GM23338 (cell line): ENCODE results near the gene DVL2. TPM values are rescaled to one million over a fixed set of nuclear protein-coding genes. Genes with fewer than 3 reads are reported as not detected.

ENCODE experiments used
- ATAC-seq: fragments of 200-7000 bp; cut with Tn5 transposase; 3 replicates; pipeline ENCODE4 v1.9.1; 2020
- DNase-seq: peaks from one replicate; pipeline ENCODE4 v3.0.0-alpha.2; 2015; ENCODE audit warnings: low spot score
- H2AFZ ChIP-seq: fragments of 200-600 bp; sonication (generic); 2 replicates; pipeline ENCODE4 v1.8.0; 2016; ENCODE audit warnings: antibody characterized with exemption, mild to moderate bottlenecking, moderate library complexity
- H3F3A ChIP-seq: fragments of 200-600 bp; sonication (generic); replicated peaks from 2 replicates; pipeline ENCODE4 v1.8.0; 2017; ENCODE audit warnings: antibody characterized with exemption, mixed run types, low read depth
- H3K27ac ChIP-seq: fragments of 200-600 bp; sonication (generic); 2 replicates; pipeline ENCODE4 v1.6.1; 2016; ENCODE audit warnings: low read depth
- H3K27me3 ChIP-seq: fragments of 200-600 bp; sonication (generic); 2 replicates; pipeline ENCODE4 v1.8.0; 2016; ENCODE audit warnings: mild to moderate bottlenecking, mixed run types, moderate library complexity; ENCODE audit not compliant: insufficient read depth
- H3K36me3 ChIP-seq: fragments of 200-600 bp; sonication (generic); 2 replicates; pipeline ENCODE4 v1.8.0; 2016; ENCODE audit warnings: mild to moderate bottlenecking; ENCODE audit not compliant: insufficient read depth
- H3K4me1 ChIP-seq: fragments of 200-600 bp; sonication (generic); 2 replicates; pipeline ENCODE4 v1.8.0; 2016; ENCODE audit warnings: mild to moderate bottlenecking, moderate library complexity; ENCODE audit not compliant: insufficient read depth
- H3K4me2 ChIP-seq: fragments of 200-600 bp; sonication (generic); 2 replicates; pipeline ENCODE4 v1.7.1; 2017; ENCODE audit warnings: mixed run types
- H3K4me3 ChIP-seq: fragments of 200-600 bp; sonication (generic); 2 replicates; pipeline ENCODE4 v1.6.1; 2016; ENCODE audit warnings: mixed run types
- H3K79me2 ChIP-seq: fragments of 200-600 bp; sonication (generic); replicated peaks from 2 replicates; pipeline ENCODE4 v1.8.0; 2017; ENCODE audit warnings: mild to moderate bottlenecking; ENCODE audit not compliant: insufficient read depth
- H3K9me2 ChIP-seq: fragments of 200-600 bp; sonication (generic); 2 replicates; pipeline ENCODE4 v1.8.0; 2017; ENCODE audit not compliant: insufficient read depth
- H4K20me1 ChIP-seq: fragments of 200-600 bp; sonication (generic); replicated peaks from 2 replicates; pipeline ENCODE4 v1.8.0; 2017; ENCODE audit warnings: mild to moderate bottlenecking; ENCODE audit not compliant: insufficient read depth
- H3K27ac Mint-ChIP-seq: 2 replicates; pipeline ENCODE4 v1.8.0; 2020; ENCODE audit warnings: inconsistent platforms, mild to moderate bottlenecking, moderate library complexity, mixed read lengths
- H3K27me3 Mint-ChIP-seq: 3 replicates; pipeline ENCODE4 v1.8.0; 2022; ENCODE audit warnings: low read depth, mild to moderate bottlenecking, moderate library complexity, mixed read lengths, inconsistent platforms; ENCODE audit not compliant: insufficient read depth, poor library complexity
- H3K36me3 Mint-ChIP-seq: 3 replicates; pipeline ENCODE4 v1.8.0; 2021; ENCODE audit warnings: low read depth, mild to moderate bottlenecking, inconsistent platforms, moderate library complexity, mixed read lengths
- H3K4me1 Mint-ChIP-seq: 3 replicates; pipeline ENCODE4 v1.8.0; 2020; ENCODE audit warnings: mild to moderate bottlenecking, inconsistent platforms, mixed read lengths
- H3K4me3 Mint-ChIP-seq: 3 replicates; pipeline ENCODE4 v1.8.0; 2021; ENCODE audit warnings: moderate library complexity, mild to moderate bottlenecking, inconsistent platforms, mixed read lengths
- H3K9me3 Mint-ChIP-seq: 3 replicates; pipeline ENCODE4 v1.8.0; 2020; ENCODE audit warnings: moderate library complexity, mild to moderate bottlenecking, inconsistent platforms, mixed read lengths
- CTCF ChIP-seq, 2 experiments: fragments of 200-600 bp in 1 of 2; sonication (generic) in 1 of 2; conservative IDR thresholded peaks; 2 replicates each; pipeline versions ENCODE4 v1.5.1 to v1.6.1; 2016 to 2017; ENCODE audit warnings: antibody characterized with exemption in 2 of 2, low read depth in 2 of 2, mild to moderate bottlenecking in 2 of 2, moderate library complexity in 1 of 2
- NANOG ChIP-seq: IDR thresholded peaks from 2 replicates; pipeline ENCODE4 v1.6.1; 2016; ENCODE audit warnings: antibody characterized with exemption, borderline replicate concordance
- REST ChIP-seq: IDR thresholded peaks from one replicate; pipeline ENCODE4 v1.6.1; 2018; ENCODE audit warnings: antibody characterized with exemption; ENCODE audit not compliant: unreplicated experiment
- STAT1 ChIP-seq: IDR thresholded peaks from one replicate; pipeline ENCODE4 v1.6.1; 2016; ENCODE audit warnings: antibody characterized with exemption; ENCODE audit not compliant: unreplicated experiment
- ZNF114 ChIP-seq: fragments of 250-450 bp; sonication (Bioruptor Pico); IDR thresholded peaks from 2 replicates; pipeline ENCODE4 v1.5.0; 2020; ENCODE audit warnings: mild to moderate bottlenecking, moderate library complexity
- ZNF331 ChIP-seq: fragments of 250-450 bp; sonication (Bioruptor Pico); IDR thresholded peaks from 2 replicates; pipeline ENCODE4 v1.5.0; 2020; ENCODE audit warnings: low read depth, mild to moderate bottlenecking, moderate library complexity
- ZNF462 ChIP-seq: fragments of 250-450 bp; sonication (Bioruptor Pico); IDR thresholded peaks from 2 replicates; pipeline ENCODE4 v1.5.0; 2020; ENCODE audit warnings: mild to moderate bottlenecking, moderate library complexity
- polyA plus RNA-seq: library from polyadenylated mRNA; unstranded; fragments of >200 nt; fragmentation: Nextera tagmentation; extraction: Ambion mirVana; gene quantifications from 2 replicates; pipeline ENCODE4 v1.2.1, GENCODE V29; 2016
- total RNA-seq: library from RNA; depleted of rRNA; stranded (reverse); fragments of >200 nt; shearing (Covaris generic); gene quantifications from 2 replicates; pipeline ENCODE4 v1.2.3, GENCODE V29; 2014
- TF ChIP-seq, protein P1 (sequence below): IDR thresholded peaks from 2 replicates; pipeline ENCODE4 v1.6.1; 2016; ENCODE audit warnings: antibody characterized with exemption

DVL2 gene
- total and polyA plus RNA-seq, 2 experiments from 2014 or later: 19.7 to 80.6 TPM

DNA sequence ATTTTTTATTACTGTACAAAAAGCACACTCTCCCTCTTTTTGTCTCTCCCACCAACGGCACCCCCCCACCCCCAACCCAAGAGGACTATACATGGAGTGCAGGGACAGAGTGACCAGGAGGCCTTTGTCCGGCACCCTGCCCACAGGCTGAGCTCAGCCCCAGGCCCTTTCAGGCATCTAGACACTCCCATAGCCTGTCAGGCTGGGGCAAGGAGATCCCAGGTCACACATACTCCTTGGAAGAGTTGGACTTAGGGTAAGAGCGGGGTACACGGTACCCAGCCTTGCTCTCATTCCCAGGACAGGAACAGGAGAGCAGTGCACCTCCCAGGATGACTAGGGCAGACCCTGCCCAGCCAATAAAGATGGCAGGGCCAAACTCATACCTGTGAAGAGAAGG, 25.8 kb upstream of the DVL2 start (continued):
- no peak for TF ChIP-seq ZNF114 (CRISPR knock-in tag)

GRCh38 chr17:7259555-7259889, 25.2 kb upstream of the DVL2 start:
- peaks cover 9% of the 10 kb centered on the region for H3K4me1 ChIP-seq
- no peak for TF ChIP-seq ZNF462 (CRISPR knock-in tag)
- TF ChIP-seq ZNF331 (CRISPR knock-in tag): no peak
- no peak for TF ChIP-seq CTCF (conservative IDR thresholded peaks at IDR 0.05; ENCODE audit: low read depth in 2 of 2)
- TF ChIP-seq NANOG: no peak
- TF ChIP-seq, protein P1, sequence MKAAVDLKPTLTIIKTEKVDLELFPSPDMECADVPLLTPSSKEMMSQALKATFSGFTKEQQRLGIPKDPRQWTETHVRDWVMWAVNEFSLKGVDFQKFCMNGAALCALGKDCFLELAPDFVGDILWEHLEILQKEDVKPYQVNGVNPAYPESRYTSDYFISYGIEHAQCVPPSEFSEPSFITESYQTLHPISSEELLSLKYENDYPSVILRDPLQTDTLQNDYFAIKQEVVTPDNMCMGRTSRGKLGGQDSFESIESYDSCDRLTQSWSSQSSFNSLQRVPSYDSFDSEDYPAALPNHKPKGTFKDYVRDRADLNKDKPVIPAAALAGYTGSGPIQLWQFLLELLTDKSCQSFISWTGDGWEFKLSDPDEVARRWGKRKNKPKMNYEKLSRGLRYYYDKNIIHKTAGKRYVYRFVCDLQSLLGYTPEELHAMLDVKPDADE: no peak
- TF ChIP-seq STAT1: no peak
- TF ChIP-seq REST: no peak
- Mint-ChIP-seq H3K9me3 (no peaks in the 10 kb centered on the region; the same call in 2 of the 3 replicates), H3K27ac (peak overlapping the region; percentile 67), H3K36me3 (peaks cover 57% of the 10 kb centered on the region), H3K4me1 (peaks cover 25% of the 10 kb centered on the region), H3K4me3 (peak overlapping the region; percentile 91; the same call in 1 of the 3 replicates), H3K27me3 (peaks cover 33% of the 10 kb centered on the region)
- H4K20me1 ChIP-seq: peaks cover 20% of the 10 kb centered on the region; the same call in 1 of the 2 replicates
- no peaks in the 10 kb centered on the region for H3K9me2 ChIP-seq
- no peak overlapping the region for H2AFZ ChIP-seq
- H3K27me3 ChIP-seq: no peaks in the 10 kb centered on the region
- H3F3A ChIP-seq: peaks cover 26% of the 10 kb centered on the region
- H3K4me2 ChIP-seq: no peak overlapping the region
- H3K79me2 ChIP-seq: peaks cover 27% of the 10 kb centered on the region
- ATAC-seq (no peak), DNase-seq (no peak)
- H3K4me3 ChIP-seq: no peak overlapping the region
- H3K36me3 ChIP-seq: peaks cover 23% of the 10 kb centered on the region
- H3K27ac ChIP-seq: peak overlapping the region; percentile 66
